OCI-LY3 (cell line): ENCODE data around the gene PAX2.

Experiments
- CTCF ChIP-seq: fragments of 200-600, 300-600 bp; sonication (generic); IDR thresholded peaks from 2 replicates; pipeline ENCODE4 v1.5.1; 2014; ENCODE audit warnings: antibody characterized with exemption, low read length, low read depth
- EZH2phosphoT487 ChIP-seq: fragments of 200-600 bp; shearing (Covaris generic); IDR thresholded peaks from 2 replicates; pipeline ENCODE4 v1.6.1; 2018; ENCODE audit warnings: antibody characterized with exemption, mixed run types, low read depth

- TF ChIP-seq CTCF: no peak
- no peak for TF ChIP-seq EZH2phosphoT487
Measured at GRCh38 chr10:100793055-100793454, 47.7 kb downstream of the PAX2 start.
